Trophoblast cell (in vitro differentiated cells and primary cell): ENCODE measurements around the gene KYAT1.

Experiments used
- DNase-seq, 2 donors: peaks; one replicate each; pipeline ENCODE4 v3.0.0-alpha.2; 2016
- H2AFZ ChIP-seq: 2 replicates; pipeline ENCODE4 v1.6.1; 2013; ENCODE audit warnings: low read length, moderate library complexity, mild to moderate bottlenecking; ENCODE audit not compliant: insufficient read depth, poor library complexity
- H2AK5ac ChIP-seq: 2 replicates; pipeline ENCODE4 v1.6.1; 2013; ENCODE audit warnings: mild to moderate bottlenecking, low read length
- H2BK120ac ChIP-seq: 2 replicates; pipeline ENCODE4 v1.6.1; 2013; ENCODE audit warnings: low read length, mild to moderate bottlenecking, moderate library complexity; ENCODE audit not compliant: insufficient read depth, poor library complexity
- H2BK12ac ChIP-seq: 2 replicates; pipeline ENCODE4 v1.6.1; 2013; ENCODE audit warnings: mild to moderate bottlenecking, low read length, moderate library complexity
- H2BK5ac ChIP-seq: 2 replicates; pipeline ENCODE4 v1.6.1; 2013; ENCODE audit warnings: low read length, low read depth, moderate library complexity, mild to moderate bottlenecking; ENCODE audit not compliant: poor library complexity
- H3K14ac ChIP-seq: 2 replicates; pipeline ENCODE4 v1.6.1; 2013; ENCODE audit warnings: mild to moderate bottlenecking, low read length
- H3K18ac ChIP-seq: 2 replicates; pipeline ENCODE4 v1.6.1; 2013; ENCODE audit warnings: mild to moderate bottlenecking, low read length
- H3K23ac ChIP-seq: 2 replicates; pipeline ENCODE4 v1.6.1; 2013; ENCODE audit warnings: low read length
- H3K27ac ChIP-seq: 2 replicates; pipeline ENCODE4 v1.5.1; 2013; ENCODE audit warnings: low read depth, mild to moderate bottlenecking, inconsistent platforms, low read length, moderate library complexity
- H3K27me3 ChIP-seq: 2 replicates; pipeline ENCODE4 v1.6.1; 2013; ENCODE audit warnings: inconsistent platforms, mild to moderate bottlenecking, low read length, moderate library complexity; ENCODE audit not compliant: insufficient read depth
- H3K36me3 ChIP-seq, 2 experiments: 1 replicate in 1 of 2; 2 replicates in 1 of 2; pipeline ENCODE4 v1.6.1; 2013; ENCODE audit warnings: low read length in 2 of 2, mild to moderate bottlenecking in 2 of 2, moderate library complexity in 1 of 2; ENCODE audit not compliant: insufficient read depth in 2 of 2, control insufficient read depth in 1 of 2
- H3K4ac ChIP-seq: 2 replicates; pipeline ENCODE4 v1.6.1; 2013; ENCODE audit warnings: low read depth, mild to moderate bottlenecking, low read length, moderate library complexity
- H3K4me1 ChIP-seq, 2 experiments: 1 replicate in 1 of 2; 2 replicates in 1 of 2; pipeline ENCODE4 v1.6.1; 2013; ENCODE audit warnings: low read length in 2 of 2, mild to moderate bottlenecking in 2 of 2, moderate library complexity in 1 of 2; ENCODE audit not compliant: insufficient read depth in 2 of 2, control insufficient read depth in 1 of 2
- H3K4me2 ChIP-seq: 2 replicates; pipeline ENCODE4 v1.6.1; 2013; ENCODE audit warnings: inconsistent platforms, mild to moderate bottlenecking, low read length, moderate library complexity
- H3K4me3 ChIP-seq: 2 replicates; pipeline ENCODE4 v1.5.1; 2013; ENCODE audit warnings: mild to moderate bottlenecking, low read depth, low read length, inconsistent platforms
- H3K79me1 ChIP-seq: one replicate; pipeline ENCODE4 v1.6.1; 2013; ENCODE audit warnings: low read length
- H3K79me2 ChIP-seq: 2 replicates; pipeline ENCODE4 v1.6.1; 2013; ENCODE audit warnings: low read length, mild to moderate bottlenecking; ENCODE audit not compliant: control insufficient read depth, insufficient read depth, poor library complexity
- H3K9ac ChIP-seq: 2 replicates; pipeline ENCODE4 v1.6.1; 2013; ENCODE audit warnings: mild to moderate bottlenecking, low read length
- H3K9me3 ChIP-seq: 2 replicates; pipeline ENCODE4 v1.6.1; 2013; ENCODE audit warnings: low read depth, mild to moderate bottlenecking, control low read depth, inconsistent platforms, low read length; ENCODE audit not compliant: insufficient read depth
- H4K12ac ChIP-seq: 2 replicates; pipeline ENCODE4 v1.6.1; 2013; ENCODE audit warnings: low read depth, mild to moderate bottlenecking, low read length, moderate library complexity
- H4K8ac ChIP-seq: 2 replicates; pipeline ENCODE4 v1.6.1; 2013; ENCODE audit warnings: low read depth, mild to moderate bottlenecking, low read length, moderate library complexity
- H4K91ac ChIP-seq: one replicate; pipeline ENCODE4 v1.6.1; 2013; ENCODE audit warnings: low read depth, mild to moderate bottlenecking, low read length, moderate library complexity
- WGBS: extraction: QIAGEN DNeasy Blood & Tissue Kit; methylation state at CpG from one replicate; pipeline ENCODE4 v1.1.7; 2013; ENCODE audit warnings: missing lambda C conversion rate; ENCODE audit not compliant: insufficient read length, insufficient coverage; ENCODE audit errors: extremely low coverage; 5-methylcytosine and 5-hydroxymethylcytosine counted together

Gene KYAT1

GRCh38 chr9:128820665-128821583, 60.8 kb downstream of the KYAT1 start:
- H4K91ac ChIP-seq, result no peak overlapping the region
- H4K8ac ChIP-seq, result no peak overlapping the region
- H2BK5ac ChIP-seq, result no peak overlapping the region
- H2AFZ ChIP-seq, result no peak overlapping the region
- H3K27ac ChIP-seq, result no peak overlapping the region
- no peak overlapping the region for H3K4ac ChIP-seq
- DNase-seq, result no peak
- peaks cover 11 to 13% of the 10 kb centered on the region in 2 experiments for H3K4me1 ChIP-seq
- H2AK5ac ChIP-seq, result no peak overlapping the region
- H3K27me3 ChIP-seq, result no peaks in the 10 kb centered on the region
- no peak overlapping the region for H3K4me2 ChIP-seq
- H2BK12ac ChIP-seq, result no peak overlapping the region
- WGBS, result no CpG with 5 or more reads among the region's 24 CpGs
- no peak overlapping the region for H3K23ac ChIP-seq
- H3K79me1 ChIP-seq, result peaks cover 4% of the 10 kb centered on the region
- H3K9me3 ChIP-seq, result no peaks in the 10 kb centered on the region
- H4K12ac ChIP-seq, result no peak overlapping the region
- no peak overlapping the region for H3K9ac ChIP-seq
- H3K18ac ChIP-seq, result no peak overlapping the region
- no peak overlapping the region for H3K14ac ChIP-seq
- no peak overlapping the region for H3K4me3 ChIP-seq
- H3K36me3 ChIP-seq, result peaks cover 48% of the 10 kb centered on the region in 2 experiments
- no peak overlapping the region for H2BK120ac ChIP-seq
- peaks cover 1% of the 10 kb centered on the region for H3K79me2 ChIP-seq

DNA sequence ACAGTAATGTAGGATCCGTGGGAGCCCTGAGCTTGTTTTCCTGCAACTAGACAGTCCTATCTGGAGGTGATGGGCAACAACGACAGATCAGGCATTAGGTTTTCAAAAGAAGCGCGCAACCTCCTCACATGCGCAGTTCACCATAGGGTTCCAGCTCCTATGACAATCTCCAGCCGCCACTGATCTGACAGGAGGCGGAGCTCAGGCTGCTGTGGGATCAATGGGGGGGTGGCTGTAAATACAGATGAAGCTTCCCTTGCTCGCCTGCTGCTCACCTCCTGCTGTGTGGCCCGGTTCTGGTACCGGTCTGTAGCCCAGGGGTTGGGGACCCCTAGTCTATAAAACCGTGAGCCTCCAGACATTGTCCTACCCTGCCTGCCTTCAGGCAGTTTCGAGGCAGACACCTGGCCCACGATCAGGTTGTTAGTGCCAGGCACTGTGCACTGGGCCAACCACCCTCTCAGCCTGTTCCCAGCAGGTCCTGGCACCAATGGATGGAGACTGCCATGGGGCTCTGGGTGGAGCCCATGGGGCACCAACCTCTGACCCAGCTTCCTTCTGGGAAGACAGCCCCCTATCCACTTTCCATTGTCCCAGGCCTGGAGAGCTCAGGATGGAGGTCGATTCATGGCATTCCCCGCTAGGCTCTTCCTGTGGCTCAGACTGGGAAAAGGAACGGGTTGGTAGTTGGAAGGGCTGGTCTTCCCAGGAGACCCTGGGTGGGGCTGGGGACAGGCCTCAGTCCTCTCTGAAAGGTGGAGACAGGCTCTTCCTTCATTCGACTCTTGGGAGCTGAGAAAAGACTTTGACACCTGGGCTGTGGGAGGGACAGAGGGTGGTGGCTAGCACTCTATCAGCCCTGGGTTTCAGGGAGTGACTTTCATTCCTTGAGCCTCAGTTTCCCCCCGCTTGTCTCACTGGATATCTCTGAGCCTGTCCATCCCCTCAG, 61.8 kb downstream of the KYAT1 start:
- Histone ChIP-seq H3K4me1 (peaks cover 11 to 13% of the 10 kb centered on the region in 2 experiments), H4K12ac (no peak overlapping the region), H3K4me2 (no peak overlapping the region), H4K91ac (no peak overlapping the region), H3K14ac (no peak overlapping the region), H2AFZ (no peak overlapping the region), H3K79me1 (peaks cover 4% of the 10 kb centered on the region), H3K4me3 (no peak overlapping the region), H3K27ac (no peak overlapping the region), H2BK12ac (no peak overlapping the region), H3K9ac (no peak overlapping the region), H2AK5ac (no peak overlapping the region), H3K23ac (no peak overlapping the region), H3K18ac (no peak overlapping the region), H2BK5ac (no peak overlapping the region), H3K36me3 (peaks cover 41% of the 10 kb centered on the region in 2 experiments), H3K9me3 (no peaks in the 10 kb centered on the region), H4K8ac (no peak overlapping the region), H3K4ac (no peak overlapping the region), H3K27me3 (no peaks in the 10 kb centered on the region), H2BK120ac (no peak overlapping the region), H3K79me2 (peaks cover 1% of the 10 kb centered on the region)
- peak in 1 of 2 donors; percentile 69 for DNase-seq
- WGBS, result no CpG with 5 or more reads among the region's 18 CpGs

DNA sequence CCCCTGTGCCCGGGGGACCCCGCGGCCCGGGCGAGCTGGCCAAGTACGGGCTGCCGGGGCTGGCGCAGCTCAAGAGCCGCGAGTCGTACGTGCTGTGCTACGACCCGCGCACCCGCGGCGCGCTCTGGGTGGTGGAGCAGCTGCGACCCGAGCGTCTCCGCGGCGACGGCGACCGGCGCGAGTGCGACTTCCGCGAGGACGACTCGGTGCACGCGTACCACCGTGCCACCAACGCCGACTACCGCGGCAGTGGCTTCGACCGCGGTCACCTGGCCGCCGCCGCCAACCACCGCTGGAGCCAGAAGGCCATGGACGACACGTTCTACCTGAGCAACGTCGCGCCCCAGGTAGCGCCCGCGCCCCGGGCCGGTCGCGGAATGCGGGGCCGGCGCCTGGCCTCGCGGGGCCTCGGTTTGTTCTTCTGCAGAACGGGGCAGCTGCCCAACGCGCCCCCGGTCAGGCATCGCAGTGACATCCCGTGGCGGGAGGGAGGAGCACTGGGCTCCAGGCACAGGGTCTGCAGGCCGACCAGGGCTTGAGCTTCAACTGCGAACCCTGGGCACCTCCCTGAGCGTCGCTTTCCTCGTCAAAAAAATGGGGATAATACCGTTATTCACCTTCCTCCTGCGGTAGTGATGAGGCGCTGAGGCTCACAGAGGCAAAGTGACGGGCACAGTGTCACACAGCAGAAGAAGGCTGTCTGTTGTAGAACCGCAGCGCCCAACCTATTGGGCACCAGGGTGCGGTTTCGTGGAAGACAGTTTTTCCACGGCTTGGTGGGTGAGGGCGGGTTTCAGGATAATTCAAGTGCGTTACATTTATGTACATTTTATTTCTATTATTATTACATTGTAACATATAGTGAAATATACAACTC, 62.7 kb downstream of the KYAT1 start:
- Histone ChIP-seq H3K27ac (no peak overlapping the region), H3K23ac (no peak overlapping the region), H2AK5ac (no peak overlapping the region), H3K18ac (peak overlapping the region; percentile 56), H2BK120ac (peak overlapping the region; percentile 18), H3K4ac (no peak overlapping the region), H3K9ac (peak overlapping the region; percentile 6), H3K4me3 (peak overlapping the region; percentile 81), H2BK5ac (peak overlapping the region; percentile 38), H4K91ac (peak overlapping the region; percentile 68), H3K79me1 (peaks cover 4% of the 10 kb centered on the region), H3K9me3 (no peaks in the 10 kb centered on the region), H3K4me2 (peak overlapping the region; percentile 93), H2AFZ (peak overlapping the region; percentile 65), H3K36me3 (peaks cover 32% of the 10 kb centered on the region in 2 experiments), H3K79me2 (peaks cover 1% of the 10 kb centered on the region), H4K8ac (peak overlapping the region; percentile 40), H2BK12ac (no peak overlapping the region), H4K12ac (no peak overlapping the region), H3K14ac (peak overlapping the region; percentile 55), H3K27me3 (no peaks in the 10 kb centered on the region), H3K4me1 (peaks cover 11 to 13% of the 10 kb centered on the region in 2 experiments)
- no CpG with 5 or more reads among the region's 90 CpGs for WGBS
- DNase-seq, result peak in 1 of 2 donors; percentile 39
